ENCODE results near the gene ELFN1.

GRCh38 chr7:1787681-1788235 lies 117.7 kb downstream of the ELFN1 start:
- TF ChIP-seq, protein P1, sequence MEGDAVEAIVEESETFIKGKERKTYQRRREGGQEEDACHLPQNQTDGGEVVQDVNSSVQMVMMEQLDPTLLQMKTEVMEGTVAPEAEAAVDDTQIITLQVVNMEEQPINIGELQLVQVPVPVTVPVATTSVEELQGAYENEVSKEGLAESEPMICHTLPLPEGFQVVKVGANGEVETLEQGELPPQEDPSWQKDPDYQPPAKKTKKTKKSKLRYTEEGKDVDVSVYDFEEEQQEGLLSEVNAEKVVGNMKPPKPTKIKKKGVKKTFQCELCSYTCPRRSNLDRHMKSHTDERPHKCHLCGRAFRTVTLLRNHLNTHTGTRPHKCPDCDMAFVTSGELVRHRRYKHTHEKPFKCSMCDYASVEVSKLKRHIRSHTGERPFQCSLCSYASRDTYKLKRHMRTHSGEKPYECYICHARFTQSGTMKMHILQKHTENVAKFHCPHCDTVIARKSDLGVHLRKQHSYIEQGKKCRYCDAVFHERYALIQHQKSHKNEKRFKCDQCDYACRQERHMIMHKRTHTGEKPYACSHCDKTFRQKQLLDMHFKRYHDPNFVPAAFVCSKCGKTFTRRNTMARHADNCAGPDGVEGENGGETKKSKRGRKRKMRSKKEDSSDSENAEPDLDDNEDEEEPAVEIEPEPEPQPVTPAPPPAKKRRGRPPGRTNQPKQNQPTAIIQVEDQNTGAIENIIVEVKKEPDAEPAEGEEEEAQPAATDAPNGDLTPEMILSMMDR (IDR thresholded peaks at IDR 0.05), result no peak
- TF ChIP-seq POLR2A (IDR thresholded peaks at IDR 0.05) (no peak), POLR2AphosphoS5 (IDR thresholded peaks at IDR 0.05) (no peak)
